Upper lobe of left lung (tissue), 4 donors: Measurements from ENCODE around the gene DLK1.

Source experiments
- CTCF ChIP-seq, 6 experiments: fragments of 450-650 bp in 4 of 6; fragments of 200-600 bp in 2 of 6; sonication (generic) in 2 of 6; IDR thresholded peaks; one replicate each; pipeline ENCODE4 v1.5.1; 2016 to 2019; ENCODE audit warnings: antibody characterized with exemption in 6 of 6
- POLR2AphosphoS5 ChIP-seq, 2 donors: sonication (generic); formaldehyde crosslinking; IDR thresholded peaks; one replicate each; pipeline ENCODE4 v1.5.1; 2017; ENCODE audit warnings: antibody characterized with exemption in 2 of 2

DNA sequence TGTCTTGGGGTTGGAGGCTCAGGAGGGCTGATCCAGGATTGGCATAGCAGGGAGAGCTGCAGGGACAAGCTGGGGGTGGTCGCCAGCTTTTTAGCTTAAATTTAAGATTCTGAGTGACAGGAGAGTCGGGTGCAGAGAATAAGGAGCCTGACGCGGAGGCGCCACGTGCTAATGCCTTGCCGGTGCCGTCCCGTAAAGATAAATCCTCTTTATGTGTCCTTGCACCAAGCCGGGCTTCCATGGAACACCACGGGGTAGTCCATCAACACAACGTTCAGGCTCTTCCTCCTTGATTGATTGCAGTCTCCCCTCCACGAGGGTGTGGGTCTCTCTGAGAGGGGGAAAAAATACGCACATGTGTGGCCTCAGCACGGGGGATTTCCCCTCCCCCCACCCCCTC lies 3.9 kb downstream of the DLK1 start:
- no peak for TF ChIP-seq CTCF (IDR thresholded peaks at IDR 0.05)
- TF ChIP-seq POLR2AphosphoS5 (IDR thresholded peaks at IDR 0.05): no peak
